GM21723 (cell line): ENCODE results near the gene FBN2.
"Not testable (repeated sequence)": the region's sequence is repeated elsewhere in the genome, so short reads cannot be mapped to it uniquely, and the experiment has no call there.

ENCODE experiments used
- ATAC-seq: cut with Tn5 transposase; IDR thresholded peaks from one replicate; pipeline ENCODE4 v1.9.1; 2021; ENCODE audit warnings: mild to moderate bottlenecking, moderate library complexity; ENCODE audit not compliant: unreplicated experiment

The FBN2 gene

DNA sequence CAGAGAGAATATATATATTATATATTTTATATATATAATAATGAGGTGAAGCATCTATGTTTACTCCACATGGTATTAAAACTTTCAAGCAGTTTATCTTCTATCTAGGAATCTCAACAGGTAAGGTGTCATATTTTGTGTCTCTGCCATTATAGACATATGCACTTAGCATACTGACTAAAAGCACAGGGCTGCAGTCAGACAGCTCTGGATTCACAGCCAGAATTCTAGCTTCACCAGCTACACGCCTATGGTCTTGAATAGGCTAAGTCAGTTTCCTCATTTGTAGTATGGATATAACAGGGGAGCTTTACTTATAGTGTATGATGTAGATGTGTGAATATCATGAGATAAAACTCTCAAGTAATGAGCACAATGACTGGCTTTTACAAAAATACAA, 57.9 kb downstream of the FBN2 start:
- no peak for ATAC-seq

DNA sequence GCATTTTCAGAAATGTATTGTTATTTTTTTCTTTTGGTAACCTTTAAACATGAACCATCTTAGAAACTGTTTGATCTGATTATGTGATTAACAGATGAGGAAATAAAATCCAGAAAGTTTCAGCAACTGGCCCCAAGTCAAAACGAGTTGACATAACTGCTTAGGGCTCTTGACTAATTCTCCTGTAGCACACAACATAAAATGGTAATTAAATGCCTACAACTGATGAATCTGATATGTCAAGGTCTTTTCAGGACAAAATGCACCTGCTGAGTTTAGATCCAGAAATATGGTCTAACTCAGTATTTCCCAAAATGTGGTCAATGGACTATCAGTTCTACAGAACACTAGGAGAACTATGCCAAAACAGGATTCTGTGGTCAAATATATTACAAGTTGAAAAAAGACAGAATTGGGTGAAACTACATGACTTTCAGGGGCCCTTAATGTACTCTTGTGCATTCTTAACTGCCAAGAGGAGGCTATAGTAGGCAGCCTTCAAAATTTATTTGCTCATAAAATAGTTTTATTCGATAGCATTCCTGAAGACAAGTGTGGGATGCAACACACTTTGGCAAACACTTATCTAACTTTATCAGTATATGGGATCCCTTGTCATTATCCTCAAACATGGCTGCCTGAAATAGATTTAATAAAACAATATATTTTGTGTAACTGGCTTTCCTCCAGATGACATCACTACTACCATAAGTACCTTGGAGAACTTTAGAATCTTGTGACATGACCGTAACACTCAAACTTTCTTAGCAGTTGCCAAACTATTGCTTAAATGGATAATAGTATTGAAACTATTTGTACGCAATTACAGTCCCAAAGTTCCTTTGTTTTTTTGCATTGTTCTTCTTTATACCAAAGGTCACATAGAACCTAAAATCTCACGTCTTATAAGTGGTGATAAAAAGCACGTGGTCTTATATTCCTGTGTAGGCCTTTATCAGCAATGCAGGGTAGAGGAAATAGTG, 59.4 kb downstream of the FBN2 start:
- no peak for ATAC-seq

DNA sequence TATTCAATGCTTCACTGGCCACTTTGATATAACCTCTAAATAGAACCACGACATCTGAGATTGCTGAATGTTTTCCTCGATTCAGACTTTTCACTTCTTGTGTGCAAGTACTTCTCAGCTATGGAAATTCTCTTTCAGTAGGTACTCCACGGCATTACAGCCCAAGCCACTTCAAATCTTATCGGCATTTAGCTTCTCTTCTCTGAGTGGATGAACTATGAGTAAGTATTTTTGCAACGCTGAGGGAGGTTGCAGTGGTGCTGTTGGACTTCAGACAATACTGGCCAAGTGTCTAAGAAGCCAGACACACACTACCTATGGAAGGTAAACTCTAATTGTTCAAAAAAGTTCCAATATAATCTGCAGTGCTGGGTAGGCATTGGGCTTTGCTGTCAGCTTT, 60.1 kb downstream of the FBN2 start:
- ATAC-seq = no peak

DNA sequence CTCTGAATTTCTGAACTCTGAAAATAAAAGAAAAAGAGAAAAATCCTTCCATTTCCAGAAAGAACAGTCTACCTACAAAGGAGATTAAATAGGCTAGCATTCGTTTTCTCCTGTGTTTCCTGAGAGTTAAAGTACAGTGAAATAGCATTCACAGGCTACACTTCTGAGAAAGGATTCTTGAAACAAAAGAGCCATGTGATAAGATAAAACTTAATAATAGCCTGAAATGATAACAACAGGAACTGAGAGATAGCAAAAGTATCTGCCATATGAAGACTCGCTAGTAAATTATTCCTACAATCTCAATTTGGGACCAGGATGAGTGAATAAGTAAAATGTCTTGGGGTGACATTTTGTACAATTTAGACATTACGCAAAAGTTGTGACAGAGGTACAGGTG, 62.4 kb downstream of the FBN2 start:
- no peak for ATAC-seq

DNA sequence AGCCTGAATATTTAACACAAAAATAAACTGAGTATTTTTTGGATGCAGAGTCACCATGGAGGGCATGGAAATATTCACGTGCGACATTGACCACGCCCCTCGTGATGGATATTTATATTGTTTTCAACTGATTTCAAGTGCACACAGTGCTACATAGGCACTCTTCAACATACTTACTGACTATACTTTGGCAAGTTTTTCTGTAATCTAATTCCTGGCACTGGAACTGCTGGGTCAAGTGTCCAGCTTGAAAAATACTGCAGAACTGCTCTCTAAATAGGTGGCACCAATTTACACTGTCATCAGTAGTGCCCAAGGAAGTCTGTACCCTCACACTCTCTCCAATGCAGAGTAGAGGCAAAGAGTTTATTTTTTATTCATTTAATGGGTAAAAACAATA, 65.1 kb downstream of the FBN2 start:
- ATAC-seq = no peak

DNA sequence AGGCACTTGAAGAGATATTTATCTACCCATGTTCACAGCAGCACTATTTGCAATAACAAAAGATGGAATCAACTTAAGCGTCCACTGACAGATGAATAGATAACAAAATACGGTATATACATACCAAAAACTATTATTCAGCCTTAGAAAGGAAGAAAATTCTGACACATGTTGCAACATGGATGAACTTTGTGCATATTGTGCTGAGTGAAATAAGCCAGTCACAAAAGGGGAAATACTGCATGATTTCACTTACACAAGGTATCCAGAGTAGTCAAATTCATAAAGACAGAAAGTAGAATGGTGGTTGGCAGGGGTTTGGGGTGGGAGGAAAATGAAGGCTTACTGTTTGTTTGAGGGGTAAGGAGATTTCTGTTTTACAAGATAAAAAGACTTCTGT, 66.0 kb downstream of the FBN2 start:
- ATAC-seq = no peak

DNA sequence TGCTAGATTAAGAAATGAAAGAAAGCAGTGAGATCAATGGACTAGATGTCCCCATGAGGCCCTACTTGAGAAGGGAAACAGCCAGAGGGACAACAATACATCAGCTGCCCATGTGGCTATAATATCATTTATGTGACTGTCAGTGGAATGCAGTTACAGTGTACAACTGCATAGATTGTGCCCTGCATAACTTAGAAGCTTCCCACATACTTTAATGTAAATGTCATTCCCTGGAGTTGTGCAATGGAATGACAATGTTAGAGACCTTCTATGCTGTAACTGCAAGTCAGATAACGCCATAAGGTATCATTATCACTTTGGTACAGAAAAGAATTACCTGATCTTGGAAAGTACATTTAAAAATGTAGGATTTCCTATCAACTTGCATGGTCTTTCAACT, 67.4 kb downstream of the FBN2 start:
- ATAC-seq = no peak

DNA sequence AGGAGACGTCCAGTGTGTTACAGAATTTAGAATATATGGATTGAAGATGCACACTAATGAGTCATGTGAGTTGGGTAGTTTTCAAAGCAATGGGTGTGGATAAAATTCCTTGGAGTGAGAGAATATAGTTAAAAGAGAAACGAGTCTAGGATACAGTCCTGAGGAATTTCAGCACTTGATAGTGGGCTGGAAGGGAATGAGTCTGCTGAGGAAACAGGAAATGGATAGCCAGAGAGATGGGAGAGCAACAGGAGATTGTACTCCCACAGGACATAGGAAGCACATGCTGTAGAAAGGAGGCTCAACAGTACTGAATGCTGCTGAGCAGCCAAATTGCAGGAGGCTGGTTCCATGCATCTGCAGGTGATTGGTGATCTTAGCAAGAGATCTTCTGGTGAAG, 68.1 kb downstream of the FBN2 start:
- no peak for ATAC-seq

DNA sequence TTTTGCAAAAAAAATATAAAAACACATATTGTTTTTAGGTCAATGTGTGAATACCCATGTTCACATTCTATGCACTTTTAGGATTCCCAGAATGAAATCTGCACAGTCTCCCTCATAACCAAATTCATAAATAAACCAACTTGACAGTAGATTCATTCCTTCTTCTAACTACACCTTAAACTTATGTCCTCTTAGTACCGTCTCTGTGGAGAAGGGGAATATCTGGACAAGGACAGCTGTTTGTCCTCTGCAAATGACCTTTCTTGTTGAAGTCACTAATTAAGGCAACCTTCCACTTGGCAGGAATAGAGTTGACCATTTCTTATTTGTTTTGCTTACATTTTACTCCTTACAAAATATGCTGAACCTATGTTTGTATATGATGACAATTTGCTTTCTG, 71.1 kb downstream of the FBN2 start:
- no peak for ATAC-seq

DNA sequence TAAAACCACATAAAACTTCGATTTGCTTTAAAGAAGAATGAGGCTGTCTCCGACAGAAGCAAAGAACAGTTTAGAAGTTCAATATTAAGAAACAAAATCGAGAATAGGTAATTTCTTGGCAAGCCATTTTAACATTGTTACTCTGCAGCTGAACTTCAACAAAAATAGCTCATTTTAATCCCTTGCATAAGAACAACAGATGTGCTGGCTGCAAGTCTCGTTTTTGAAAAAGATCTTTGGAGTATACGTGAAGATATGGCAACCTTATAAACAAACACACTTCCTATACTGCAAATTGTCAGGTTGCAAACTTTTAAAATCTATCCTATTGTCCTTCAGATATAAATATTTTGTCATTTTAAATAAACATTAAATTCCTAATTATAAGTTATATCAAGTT, 71.5 kb downstream of the FBN2 start:
- no peak for ATAC-seq

DNA sequence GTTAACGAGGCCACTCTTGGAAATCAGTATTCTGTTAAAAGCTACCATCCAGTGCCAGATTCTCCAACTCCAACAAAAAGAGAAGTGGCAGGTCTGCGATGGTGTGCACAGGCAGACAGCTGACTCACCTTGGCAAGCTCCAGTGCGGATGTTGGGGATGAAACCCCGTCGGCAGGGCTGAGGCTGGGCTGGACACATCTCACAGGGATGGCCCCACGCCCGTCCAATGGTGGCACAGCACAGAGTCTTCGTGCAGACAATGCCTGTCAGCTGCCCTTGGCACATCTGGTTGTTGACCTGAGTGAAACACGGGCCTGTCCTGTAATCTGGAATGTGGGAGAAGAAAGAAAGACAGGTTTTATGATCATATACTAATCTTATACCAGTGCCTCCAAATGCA, 73.4 kb downstream of the FBN2 start:
- no peak for ATAC-seq

DNA sequence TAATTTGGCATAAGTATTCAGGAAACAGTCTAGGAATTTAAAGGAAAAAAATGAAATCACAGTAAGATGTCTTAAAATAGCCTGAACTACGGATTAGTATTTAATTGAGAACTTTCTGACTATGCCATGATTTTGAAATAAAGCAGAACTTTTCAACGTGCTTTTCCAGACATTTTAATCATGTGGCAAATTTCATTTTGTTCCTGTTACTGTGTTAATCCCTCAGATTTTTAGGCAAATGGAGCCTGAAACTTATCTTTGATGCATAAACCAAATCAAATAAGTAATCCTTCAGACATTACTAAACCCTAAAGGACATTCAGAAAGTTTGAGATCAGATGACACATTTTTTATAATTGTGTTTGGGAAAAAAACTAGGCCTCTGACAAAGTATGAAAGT, 75.7 kb downstream of the FBN2 start:
- no peak for ATAC-seq

DNA sequence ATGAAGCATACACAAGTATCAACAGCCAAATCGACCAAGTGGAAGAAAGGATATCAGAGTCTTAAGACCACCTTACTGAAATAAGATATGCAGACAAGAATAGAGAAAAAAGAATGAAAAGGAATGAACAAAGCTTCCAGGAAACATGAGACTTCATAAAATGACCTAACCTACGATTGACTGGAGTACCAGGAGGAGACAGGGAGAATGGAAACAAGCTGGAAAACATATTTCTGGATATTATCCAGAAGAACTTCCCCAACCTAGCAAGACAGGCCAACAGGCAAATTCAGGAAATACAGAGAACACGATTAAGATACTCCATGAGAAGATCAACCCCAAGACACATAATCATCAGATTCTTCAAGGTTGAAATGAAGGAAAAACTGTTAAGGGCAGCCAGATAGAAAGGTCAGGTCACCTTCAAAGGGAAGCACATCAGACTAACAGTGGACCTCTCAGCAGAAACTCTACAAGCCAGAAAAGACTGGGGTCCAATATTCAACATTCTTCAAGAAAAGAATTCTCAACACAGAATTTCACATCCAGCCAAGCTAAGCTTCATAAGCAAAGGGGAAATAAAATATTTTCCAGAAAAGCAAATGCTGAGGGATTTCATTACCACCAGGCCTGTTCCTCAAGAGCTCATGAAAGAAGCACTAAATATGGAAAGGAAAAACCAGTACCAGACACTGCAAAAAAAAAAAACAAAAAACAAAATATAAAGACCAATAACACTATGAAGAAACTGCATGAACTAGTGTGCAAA, 80.7 kb downstream of the FBN2 start:
- ATAC-seq = not testable (repeated sequence)

DNA sequence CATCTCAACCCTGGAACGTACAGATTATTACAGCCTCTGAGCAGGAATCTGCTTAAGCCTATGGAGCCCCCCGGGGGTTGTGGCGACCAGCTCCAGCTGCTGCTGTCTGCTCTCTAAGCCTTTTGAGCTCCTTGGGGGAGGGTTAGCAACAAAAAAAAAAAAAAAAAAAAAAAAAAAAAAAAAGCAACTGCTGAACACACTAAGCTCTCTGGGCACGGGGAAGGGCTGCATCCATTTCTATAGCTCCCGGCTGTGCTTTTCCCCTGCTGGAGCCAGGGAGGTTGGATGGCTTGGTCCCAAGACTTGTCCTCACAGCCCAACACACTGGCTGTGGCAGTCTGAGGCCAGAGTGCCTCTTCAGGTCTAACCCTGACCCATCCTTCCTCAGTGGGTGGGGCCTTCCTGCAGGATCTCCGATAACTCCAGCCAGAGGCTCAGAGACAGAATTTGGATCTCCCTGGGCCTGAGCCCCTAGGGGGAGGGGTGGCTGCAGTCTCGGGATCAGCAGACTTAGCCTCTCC, 82.1 kb downstream of the FBN2 start:
- ATAC-seq = no peak

DNA sequence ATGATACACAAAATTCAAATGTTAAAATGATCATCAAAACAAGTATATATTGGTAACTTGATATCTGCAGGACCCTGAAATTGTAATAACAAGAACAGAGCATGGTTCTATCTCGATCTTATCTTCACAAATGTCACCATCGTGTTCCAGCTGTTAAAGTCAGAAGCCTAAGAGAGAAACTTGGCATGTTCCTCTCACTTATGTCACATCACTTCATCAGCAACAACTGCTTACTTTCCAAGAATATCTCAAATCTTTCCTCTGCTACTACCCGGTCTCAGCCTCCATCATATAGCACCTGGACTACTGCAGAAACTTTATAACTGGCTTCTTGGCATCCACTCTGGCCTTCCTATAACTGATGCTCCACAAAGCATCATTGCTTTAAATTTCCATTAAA, 84.9 kb downstream of the FBN2 start:
- ATAC-seq = no peak

DNA sequence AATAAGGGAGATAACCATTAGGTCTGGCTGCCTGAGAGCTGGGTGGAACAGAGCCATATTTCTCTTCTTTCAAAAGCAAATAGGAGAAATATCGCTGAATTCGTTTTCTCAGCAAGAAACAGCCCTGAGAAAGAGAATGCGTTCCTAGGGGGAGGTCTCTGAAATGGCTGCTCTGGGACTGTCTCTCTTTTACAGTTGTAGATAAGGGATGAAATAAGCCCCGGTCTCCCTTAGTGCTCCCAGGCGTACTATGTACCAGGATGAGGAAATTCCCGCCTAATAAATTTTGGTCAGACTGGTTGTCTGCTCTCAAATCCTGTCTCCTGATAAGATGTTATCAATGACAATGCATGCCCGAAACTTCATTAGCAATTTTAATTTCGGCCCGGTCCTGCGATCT, 90.8 kb downstream of the FBN2 start:
- ATAC-seq = not testable (repeated sequence)

DNA sequence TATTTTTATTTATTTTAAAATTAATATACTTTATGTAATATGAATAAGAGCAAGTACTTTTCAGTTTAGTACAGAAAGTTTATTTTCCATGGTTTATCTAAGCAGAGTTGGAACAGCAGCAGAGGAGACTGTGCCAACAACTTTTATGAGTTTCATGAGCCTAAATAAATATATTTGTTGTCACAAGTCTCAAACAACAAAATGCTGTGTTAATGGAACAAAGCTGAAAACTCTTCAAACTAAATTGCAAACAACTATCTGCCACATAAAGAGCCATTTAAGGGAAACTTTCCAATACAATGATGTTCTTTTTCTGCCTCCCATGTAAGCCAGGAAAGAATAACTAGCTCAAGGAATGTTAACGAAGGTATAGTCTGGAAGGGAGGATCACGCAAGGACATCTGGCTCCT, 96.1 kb downstream of the FBN2 start:
- no peak for ATAC-seq

DNA sequence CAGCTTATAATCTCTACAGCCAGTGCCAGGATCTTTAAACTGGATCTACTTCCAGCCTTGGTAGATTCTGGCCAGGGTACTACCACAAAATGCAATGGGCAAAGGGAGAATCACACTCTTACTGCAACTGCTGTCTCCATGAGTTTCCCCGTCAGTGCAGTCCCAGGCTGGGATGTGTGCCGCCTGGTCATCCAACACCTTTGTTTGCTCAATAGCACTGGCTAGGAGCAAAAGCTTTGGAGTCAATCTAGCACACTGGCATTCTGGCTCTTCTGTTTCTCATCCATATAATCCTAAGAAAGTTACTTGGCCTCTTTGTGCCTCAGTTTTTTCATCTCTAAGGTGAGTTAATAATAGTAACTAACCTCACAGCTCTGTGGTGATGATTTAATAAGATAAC, 96.9 kb downstream of the FBN2 start:
- ATAC-seq = no peak

DNA sequence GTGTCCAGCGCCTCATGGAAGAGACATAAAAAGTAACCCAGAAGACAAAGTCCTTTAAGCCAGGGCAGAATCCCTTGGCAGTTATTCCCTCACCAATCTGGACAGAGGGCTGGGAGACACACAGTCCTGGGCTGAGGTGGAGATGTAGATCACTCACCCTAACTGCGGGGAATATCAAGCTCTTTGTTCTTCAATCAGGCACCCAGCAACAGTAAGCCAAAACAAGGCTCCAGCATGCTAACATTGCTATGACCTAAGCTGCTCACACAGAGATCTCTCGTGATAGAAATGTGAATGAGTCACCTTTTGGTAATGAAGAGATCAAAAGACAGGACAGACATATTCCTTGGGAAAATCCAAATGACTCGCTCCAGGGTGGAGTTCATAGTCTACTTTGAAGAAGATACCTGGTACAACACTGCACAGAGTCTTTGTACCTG, 101.3 kb downstream of the FBN2 start:
- ATAC-seq = no peak

DNA sequence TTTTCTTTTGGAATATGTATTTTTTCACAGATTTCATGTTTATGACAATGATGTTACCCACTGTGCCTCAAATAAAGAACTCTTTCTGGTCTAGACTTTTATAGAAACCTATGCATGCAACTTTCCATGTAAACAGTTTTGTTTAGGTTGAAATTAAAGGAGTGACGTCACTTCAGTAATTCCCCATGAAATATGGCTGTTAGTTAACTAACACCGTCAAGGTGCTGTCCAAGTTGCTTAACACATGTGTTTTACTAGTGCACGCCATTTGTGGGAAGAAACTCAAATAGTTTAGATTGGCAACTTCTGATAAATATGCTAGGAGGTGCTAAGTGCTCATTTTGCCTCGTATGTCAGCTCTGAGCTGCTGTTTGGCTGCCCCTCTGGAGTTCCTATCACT, 102.2 kb downstream of the FBN2 start:
- ATAC-seq = no peak

DNA sequence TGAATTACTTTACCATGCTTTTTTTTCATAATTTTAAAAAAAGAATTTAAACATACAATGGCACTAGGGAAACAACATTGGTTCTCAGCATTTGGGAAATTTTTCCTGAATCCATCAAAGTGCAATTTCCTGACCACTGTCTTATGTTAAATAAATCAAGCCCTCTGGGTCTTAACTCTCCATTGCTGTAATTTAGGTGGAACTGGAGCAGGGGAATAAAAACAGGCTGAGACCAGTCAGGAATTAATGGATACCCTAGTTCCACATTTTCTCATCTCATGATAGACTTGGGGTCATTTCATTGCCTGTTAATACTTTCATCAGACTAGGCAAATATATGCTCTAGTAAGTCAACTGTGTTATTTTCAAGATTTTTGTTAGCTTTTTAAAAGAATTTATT, 103.1 kb downstream of the FBN2 start:
- ATAC-seq = no peak

DNA sequence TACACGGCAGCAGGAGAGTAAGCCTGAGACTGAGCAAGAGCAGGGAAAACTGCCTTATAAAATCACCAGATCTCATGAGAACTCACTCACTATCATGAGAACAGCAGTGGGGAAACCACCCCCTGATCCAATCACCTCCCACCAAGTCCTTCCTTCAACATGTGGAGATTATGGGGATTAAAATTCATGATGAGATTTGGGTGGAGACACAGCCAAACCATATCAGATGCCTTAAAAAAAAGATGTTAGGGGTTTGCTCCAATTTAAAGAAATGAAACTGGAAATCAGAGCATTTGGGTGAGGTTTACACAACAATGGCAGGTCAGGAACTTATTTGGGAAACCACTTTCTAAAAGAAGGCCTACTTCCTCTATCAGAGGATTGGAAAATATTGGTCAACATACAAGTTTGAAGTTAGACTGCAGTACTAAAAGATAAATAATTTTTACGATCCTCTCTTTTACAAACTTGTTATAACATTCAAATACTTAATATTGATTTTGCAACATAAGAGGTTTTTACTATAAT, 105.1 kb downstream of the FBN2 start:
- no peak for ATAC-seq
